CD4-positive, alpha-beta T cell treated with Interferon gamma for 1 hour (primary cell): ENCODE data around the gene TIMMDC1.
"Not testable (repeated sequence)": the region's sequence is repeated elsewhere in the genome, so short reads cannot be mapped to it uniquely, and the experiment has no call there.

Experiments used
- DNase-seq: peaks from one replicate; pipeline ENCODE4 v3.0.0-alpha.2; 2020

TIMMDC1 gene

DNA sequence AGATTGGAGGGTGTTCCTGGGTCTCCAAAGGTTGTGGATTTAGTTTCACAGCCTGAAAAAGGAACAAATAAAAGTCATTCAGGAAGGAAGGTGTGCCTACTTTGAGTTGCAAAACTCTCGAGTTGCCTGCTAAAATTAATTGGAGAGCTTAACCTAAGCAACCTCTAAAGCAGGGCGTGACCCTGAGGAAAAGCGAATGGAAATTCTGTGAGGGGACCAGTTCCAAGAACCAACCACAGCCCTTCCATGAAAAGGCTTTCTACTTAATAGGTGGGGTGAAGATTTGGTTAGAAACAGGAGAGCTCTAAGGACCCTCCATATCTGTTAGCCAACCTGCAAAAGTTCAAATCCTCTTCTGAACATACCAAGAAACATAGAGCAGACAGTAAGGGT is 59.5 kb downstream of the TIMMDC1 start:
- DNase-seq: no peak

DNA sequence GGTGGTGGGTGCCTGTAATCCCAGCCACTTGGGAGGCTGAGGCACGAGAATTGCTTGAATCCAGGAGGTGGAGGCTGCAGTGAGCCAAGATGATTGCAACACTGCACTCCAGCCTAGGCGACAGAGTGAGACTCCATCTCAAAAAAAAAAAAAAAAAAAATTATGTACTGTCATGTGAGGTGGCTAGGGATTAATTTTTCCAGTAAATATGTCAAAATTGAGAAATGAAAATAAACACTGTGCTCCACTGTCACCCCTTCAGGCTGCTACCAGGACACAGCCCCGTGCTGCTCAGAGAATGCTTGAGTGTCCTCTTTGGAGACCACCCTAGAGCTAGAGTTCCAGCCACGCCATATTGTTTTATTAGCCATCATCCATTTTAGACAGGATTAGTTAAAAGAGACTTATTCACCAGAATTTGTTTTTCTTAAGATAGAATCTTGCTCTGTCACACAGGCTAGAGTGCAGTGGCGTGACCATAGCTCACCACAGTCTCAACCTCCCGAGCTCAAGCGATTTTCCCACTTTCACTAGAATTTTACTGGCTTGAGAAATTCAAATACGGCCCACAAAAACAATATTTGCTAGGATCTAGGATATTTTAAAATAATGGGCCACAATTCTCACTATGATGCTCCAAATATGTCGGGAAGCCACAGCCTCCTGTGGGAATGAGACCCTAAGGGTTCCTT is 60.4 kb downstream of the TIMMDC1 start:
- DNase-seq: no peak

DNA sequence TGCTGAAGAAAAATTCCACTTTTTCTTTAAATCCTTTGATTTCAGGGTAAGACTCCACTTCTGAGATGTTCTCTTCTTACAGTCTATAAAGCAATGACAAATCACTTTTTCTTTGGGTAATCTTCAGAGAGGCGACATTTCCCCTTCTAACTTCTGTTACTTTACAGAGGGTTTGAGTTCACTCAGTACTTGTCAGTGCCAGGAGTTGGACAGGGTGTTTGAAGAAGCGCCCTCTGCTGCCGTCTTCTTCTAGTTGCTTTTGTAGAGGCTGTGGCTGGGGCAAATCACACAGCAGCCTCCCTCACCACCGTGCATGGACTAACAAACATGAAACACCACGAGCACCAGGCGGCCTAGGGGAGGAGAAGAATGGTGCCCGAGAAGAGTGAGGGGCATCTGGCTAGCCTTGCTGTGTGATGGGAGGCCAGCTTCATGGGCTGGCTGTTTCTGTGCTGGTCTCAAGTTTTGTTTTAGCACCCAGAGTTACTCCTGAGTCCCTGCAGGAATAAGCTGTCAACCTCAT is 61.2 kb downstream of the TIMMDC1 start, which contains the start of gene CD80:
Gene CD80, minus strand, starts transcription at position 174 of the 523 bp plus-strand sequence. CDS start 1,886 bp downstream, outside the sequence.
- peak; percentile 74 for DNase-seq

DNA sequence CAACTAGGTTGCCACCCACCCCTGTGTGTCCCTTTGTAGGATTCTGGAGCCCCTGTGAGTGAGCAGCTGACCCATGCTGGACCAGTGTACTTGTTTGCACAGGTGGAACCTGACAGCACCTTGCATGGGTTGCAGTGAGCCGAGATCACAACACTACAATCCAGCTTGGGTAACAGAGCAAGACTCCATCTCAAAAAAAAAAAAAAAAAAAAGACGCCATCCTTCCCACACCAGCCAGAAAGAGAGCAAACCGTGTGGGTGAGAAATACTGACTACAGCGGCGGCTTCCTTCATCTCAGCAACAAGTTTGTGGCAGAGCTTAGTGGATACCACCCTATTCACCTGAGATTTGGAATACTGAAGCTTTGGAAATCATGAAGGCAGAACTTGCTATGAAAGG is 61.8 kb downstream of the TIMMDC1 start:
- no peak for DNase-seq

DNA sequence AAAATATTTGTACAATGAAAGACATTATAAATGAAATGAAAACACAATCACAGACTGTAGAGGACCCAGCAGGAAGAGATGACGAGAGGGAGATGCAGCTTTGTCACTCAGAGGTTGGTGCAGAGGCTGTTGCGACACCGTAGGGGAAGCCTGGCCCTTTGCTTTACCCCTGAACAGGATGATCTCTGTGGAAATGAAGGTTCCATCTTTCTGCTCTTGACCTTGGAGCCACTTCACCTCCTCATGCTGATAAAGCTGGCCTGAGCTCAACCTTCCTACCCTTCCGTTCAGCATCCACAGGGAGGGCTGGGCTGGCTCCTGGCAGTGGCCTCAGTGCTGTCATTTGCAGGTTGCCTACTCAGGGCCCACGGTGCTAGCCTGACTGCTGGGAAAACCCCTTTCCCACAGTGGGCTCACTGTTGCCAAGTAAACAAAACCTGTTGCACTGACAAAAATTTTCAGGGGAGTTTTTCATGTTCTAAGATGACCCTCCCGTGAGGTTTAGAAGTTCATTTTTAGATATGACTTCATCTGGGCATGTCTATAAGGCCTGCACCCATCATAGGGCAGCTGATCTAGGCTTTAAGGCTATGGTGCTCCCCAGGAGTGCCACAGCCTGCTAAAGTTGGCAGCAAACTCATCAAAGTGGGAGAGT is 64.1 kb downstream of the TIMMDC1 start:
- DNase-seq: peak; percentile 77

DNA sequence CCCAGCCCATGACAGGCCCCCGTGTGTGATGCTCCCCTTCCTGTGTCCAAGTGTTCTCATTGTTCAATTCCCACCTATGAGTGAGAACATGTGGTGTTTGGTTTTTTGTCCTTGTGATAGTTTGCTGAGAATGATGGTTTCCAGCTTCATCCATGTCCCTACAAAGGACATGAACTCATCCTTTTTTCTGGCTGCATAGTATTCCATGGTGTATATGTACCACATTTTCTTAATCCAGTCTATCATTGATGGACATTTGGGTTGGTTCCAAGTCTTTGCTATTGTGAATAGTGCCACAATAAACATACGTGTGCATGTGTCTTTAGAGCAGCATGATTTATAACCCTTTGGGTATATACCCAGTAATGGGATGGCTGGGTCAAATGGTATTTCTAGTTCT is 65.0 kb downstream of the TIMMDC1 start:
- DNase-seq: not testable (repeated sequence)

DNA sequence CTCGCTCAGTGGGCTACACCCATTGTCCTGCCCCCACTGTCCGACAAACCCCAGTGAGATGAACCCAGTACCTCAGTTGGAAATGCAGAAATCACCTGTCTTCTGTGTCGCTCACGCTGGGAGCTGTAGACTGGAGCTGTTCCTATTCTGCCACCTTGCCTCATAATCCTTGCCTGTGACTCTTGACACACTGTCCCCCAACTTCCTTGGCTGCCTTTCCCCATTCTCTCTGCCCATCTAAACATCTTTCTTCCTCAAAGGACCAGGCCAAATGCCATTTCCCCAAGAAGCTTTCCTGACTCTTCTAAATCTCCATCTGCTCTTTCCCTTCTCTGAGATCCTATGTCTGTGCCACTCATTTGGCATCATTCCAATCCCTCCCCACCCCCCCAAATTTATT is 70.8 kb downstream of the TIMMDC1 start:
- no peak for DNase-seq

DNA sequence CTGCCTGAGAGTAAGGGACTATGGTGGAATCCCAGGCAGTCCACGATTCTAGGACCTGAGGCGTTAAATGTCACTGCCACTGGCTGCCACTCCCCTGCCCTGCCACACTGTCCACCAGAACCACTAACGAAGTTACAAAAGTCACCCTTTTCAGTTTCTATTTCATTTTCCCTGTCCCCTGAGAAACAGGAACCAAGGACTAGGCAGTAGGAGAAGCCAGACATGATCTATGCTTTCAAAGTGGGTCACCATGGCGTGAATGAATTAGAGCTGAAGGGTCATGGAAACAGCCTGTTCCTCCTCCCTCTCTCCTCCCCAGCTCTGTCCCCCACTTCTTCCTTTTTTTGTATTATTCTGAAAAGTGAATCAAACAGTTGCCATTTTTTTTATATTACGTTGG is 71.9 kb downstream of the TIMMDC1 start:
- peak; percentile 50 for DNase-seq

DNA sequence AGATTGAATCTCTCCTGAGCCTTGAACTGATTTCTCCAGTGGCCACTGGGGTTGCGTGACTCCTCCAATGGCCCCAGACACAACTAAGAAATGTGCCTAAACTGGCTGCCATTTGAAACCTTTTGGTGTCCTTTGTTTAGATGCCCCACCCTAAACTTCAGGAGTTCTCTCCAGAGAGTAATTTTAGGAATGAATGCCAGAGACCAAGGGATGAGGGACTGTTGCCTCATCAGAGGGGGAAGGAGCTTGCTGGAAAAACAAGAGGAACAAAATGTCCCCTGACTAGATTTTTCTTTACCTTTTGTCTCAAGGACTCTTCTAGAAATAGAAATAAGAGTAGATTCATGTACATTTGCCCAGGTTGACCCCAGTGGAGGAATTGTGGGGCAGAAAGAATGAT is 72.9 kb downstream of the TIMMDC1 start:
- no peak for DNase-seq

DNA sequence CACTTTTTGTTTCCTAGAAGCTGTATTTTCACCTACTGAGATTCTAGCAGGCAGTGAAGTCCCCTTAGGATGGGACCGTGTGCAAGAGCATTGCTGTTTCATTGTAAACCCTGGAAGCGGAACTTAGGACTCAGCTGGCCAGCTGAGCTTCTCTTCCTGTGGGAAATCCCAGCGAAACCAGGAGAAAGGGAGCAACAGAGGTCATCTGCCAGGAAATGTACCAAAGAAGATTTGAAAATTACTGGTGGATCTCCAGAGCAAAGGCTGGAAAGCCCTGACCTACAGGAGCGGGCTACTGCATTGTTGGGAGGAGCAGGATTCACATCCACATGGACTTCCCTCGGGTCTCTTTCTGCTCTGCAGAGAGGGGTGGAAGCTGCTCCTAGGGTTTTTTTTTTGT is 73.3 kb downstream of the TIMMDC1 start:
- no peak for DNase-seq
